HCT116 (cell line): ENCODE measurements around the gene SPRED2. TPM values are rescaled to one million over a fixed set of nuclear protein-coding genes. Genes with fewer than 3 reads are reported as not detected.
A peak's percentile ranks its signal among the peaks of the same experiment; 100 is the strongest.

Experiments
- ATAC-seq: fragments of 200-7000 bp; cut with Tn5 transposase; 2 replicates; pipeline ENCODE4 v1.9.1; 2020; ENCODE audit warnings: mild to moderate bottlenecking, moderate library complexity
- BruUV-seq: library from RNA; stranded (reverse); fragments of 400-500 nt; replicated peaks from 2 replicates; lab custom pipeline; 2021; lab: Mats Ljungman, UMichigan
- CTCF ChIA-PET: fragments of 300-600 bp; sonication (Branson Sonifier 250); formaldehyde crosslinking; loops from one replicate; lab custom pipeline; 2021; ENCODE audit warnings: antibody characterized with exemption; lab: Charles Lee
- POLR2A ChIA-PET: fragments of 300-600, 350-600 bp; sonication (Branson Sonifier 250); formaldehyde crosslinking; loops from one replicate; lab custom pipeline; 2021; ENCODE audit warnings: antibody characterized with exemption; lab: Charles Lee
- RAD21 ChIA-PET, 2 experiments: fragments of 300-600 bp; sonication (Branson Sonifier 250); formaldehyde crosslinking; loops; one replicate each; lab custom pipeline; 2023; ENCODE audit warnings: low total read pairs in 2 of 2; ENCODE audit not compliant: uncharacterized antibody in 2 of 2, unreplicated experiment in 2 of 2, low non-redundant PET in 1 of 2; lab: Charles Lee
- DNase-seq: peaks from one replicate; pipeline ENCODE4 v3.0.0-alpha.2; 2010; ENCODE audit warnings: low read depth, low spot score
- H2AFZ ChIP-seq: fragments of 200-600 bp; shearing (Covaris generic), sonication (generic); 2 replicates; pipeline ENCODE4 v1.6.1; 2017; ENCODE audit warnings: low read depth, mixed run types, mixed read lengths, antibody characterized with exemption, low read length; ENCODE audit not compliant: poor library complexity, severe bottlenecking
- H3K27ac ChIP-seq: 2 replicates; pipeline ENCODE4 v1.5.1; 2012; ENCODE audit warnings: low read depth, low read length
- H3K27me3 ChIP-seq: fragments of 200-600 bp; sonication (generic); 2 replicates; pipeline ENCODE4 v1.6.1; 2016; ENCODE audit warnings: mixed run types, low read length, mixed read lengths; ENCODE audit not compliant: insufficient read depth
- H3K36me3 ChIP-seq, 2 experiments: fragments of 200-500 bp in 1 of 2; fragments of 200-600 bp in 1 of 2; sonication (Bioruptor generic) in 1 of 2; sonication (generic) in 1 of 2; 2 replicates each; pipeline versions ENCODE4 v1.5.1 to v1.6.1; 2014 to 2016; ENCODE audit warnings: low read length in 2 of 2, inconsistent platforms in 1 of 2, mixed read lengths in 1 of 2, mixed run types in 1 of 2; ENCODE audit not compliant: insufficient read depth in 2 of 2, control insufficient read depth in 1 of 2
- H3K4me1 ChIP-seq, 2 experiments: fragments of 200-600 bp in 1 of 2; sonication (generic) in 1 of 2; 2 replicates each; pipeline versions ENCODE4 v1.5.1 to v1.6.1; 2012 to 2017; ENCODE audit warnings: low read length in 2 of 2, inconsistent platforms in 1 of 2, mild to moderate bottlenecking in 1 of 2, mixed read lengths in 1 of 2, mixed run types in 1 of 2, moderate library complexity in 1 of 2; ENCODE audit not compliant: insufficient read depth in 2 of 2, control insufficient read depth in 1 of 2
- H3K4me2 ChIP-seq: fragments of 200-600 bp; sonication (generic); 2 replicates; pipeline ENCODE4 v1.6.1; 2017; ENCODE audit warnings: mixed run types, low read length, mixed read lengths
- H3K4me3 ChIP-seq, 2 experiments: fragments of 200-600 bp in 1 of 2; sonication (generic) in 1 of 2; replicated peaks in 1 of 2; 2 replicates each; pipeline ENCODE4 v1.5.1; 2011 to 2016; ENCODE audit warnings: low read length in 2 of 2, control low read depth in 1 of 2, low read depth in 1 of 2, mild to moderate bottlenecking in 1 of 2, mixed read lengths in 1 of 2, mixed run types in 1 of 2
- H3K79me2 ChIP-seq: fragments of 200-600 bp; sonication (generic); 2 replicates; pipeline ENCODE4 v1.6.1; 2017; ENCODE audit warnings: mild to moderate bottlenecking, mixed run types, low read length, moderate library complexity, mixed read lengths; ENCODE audit not compliant: insufficient read depth
- H3K9ac ChIP-seq: fragments of 200-600 bp; sonication (generic); 2 replicates; pipeline ENCODE4 v1.6.1; 2016; ENCODE audit warnings: low read length, mixed read lengths
- H3K9me2 ChIP-seq: fragments of 200-600 bp; sonication (generic), shearing (Covaris generic); 2 replicates; pipeline ENCODE4 v1.6.1; 2017; ENCODE audit warnings: mixed run types, mild to moderate bottlenecking, moderate library complexity; ENCODE audit not compliant: insufficient read depth
- H3K9me3 ChIP-seq, 2 experiments: fragments of 200-500 bp in 1 of 2; fragments of 200-600 bp in 1 of 2; sonication (Bioruptor generic) in 1 of 2; sonication (generic) in 1 of 2; 2 replicates each; pipeline ENCODE4 v1.6.1; 2014 to 2017; ENCODE audit warnings: low read length in 2 of 2, mixed read lengths in 2 of 2, inconsistent platforms in 1 of 2, low read depth in 1 of 2, mild to moderate bottlenecking in 1 of 2, mixed run types in 1 of 2, moderate library complexity in 1 of 2; ENCODE audit not compliant: control insufficient read depth in 1 of 2, insufficient read depth in 1 of 2
- H4K20me1 ChIP-seq: fragments of 200-600 bp; sonication (generic), shearing (Covaris generic); 2 replicates; pipeline ENCODE4 v1.6.1; 2017; ENCODE audit warnings: mixed run types, mild to moderate bottlenecking, moderate library complexity; ENCODE audit not compliant: insufficient read depth
- ATF3 ChIP-seq: IDR thresholded peaks from 2 replicates; pipeline ENCODE4 v1.6.1; 2012
- EGR1 ChIP-seq: IDR thresholded peaks from 2 replicates; pipeline ENCODE4 v1.6.1; 2012; ENCODE audit warnings: low read depth
- EZH2 ChIP-seq: fragments of 200-600 bp; sonication (generic); IDR thresholded peaks from 2 replicates; pipeline ENCODE4 v1.6.1; 2017; ENCODE audit warnings: antibody characterized with exemption, mixed run types
- FOSL1 ChIP-seq: IDR thresholded peaks from 2 replicates; pipeline ENCODE4 v1.6.1; 2012; ENCODE audit warnings: low read depth
- POLR2AphosphoS5 ChIP-seq: IDR thresholded peaks from 2 replicates; pipeline ENCODE4 v1.6.1; 2011; ENCODE audit warnings: mild to moderate bottlenecking, low read depth, low read length, moderate library complexity
- RAD21 ChIP-seq: IDR thresholded peaks from 2 replicates; pipeline ENCODE4 v1.6.1; 2012; ENCODE audit warnings: low read depth, mild to moderate bottlenecking
- REST ChIP-seq: IDR thresholded peaks from 2 replicates; pipeline ENCODE4 v1.6.1; 2012; ENCODE audit warnings: low read depth
- SP1 ChIP-seq: IDR thresholded peaks from 2 replicates; pipeline ENCODE4 v1.6.1; 2012; ENCODE audit warnings: low read depth
- TCF7L2 ChIP-seq: IDR thresholded peaks from 2 replicates; pipeline ENCODE4 v1.7.0; 2011; ENCODE audit warnings: borderline replicate concordance, inconsistent platforms; ENCODE audit not compliant: insufficient read depth, insufficient read length; ENCODE audit errors: extremely low read depth
- ZNF274 ChIP-seq: fragments of 200-500 bp; sonication (Bioruptor generic); IDR thresholded peaks from 2 replicates; pipeline ENCODE4 v1.6.1; 2014; ENCODE audit warnings: mild to moderate bottlenecking, low read depth, low read length, inconsistent platforms
- intact Hi-C: fragments of 100-400 bp; cut with micrococcal nuclease; formaldehyde crosslinking; loops from 2 replicates; pipeline ENCODE4 v1.10.0; 2022
- total RNA-seq: library from RNA; stranded (reverse); gene quantifications from one replicate; pipeline ENCODE4 v1.2.1, GENCODE V29; 2021; ENCODE audit not compliant: unreplicated experiment

Gene SPRED2
- total RNA-seq, 1 experiment from 2014 or later, result 62.6 TPM

GRCh38 chr2:65361623-65362022 lies 70.8 kb downstream of the SPRED2 start (continued):
- TF ChIP-seq ATF3, result no peak
- TF ChIP-seq FOSL1, result no peak
- TF ChIP-seq POLR2AphosphoS5, result no peak
- TF ChIP-seq RAD21, result no peak
- no peak for TF ChIP-seq EZH2
- TF ChIP-seq TCF7L2, result no peak
- no peak for TF ChIP-seq SP1
- TF ChIP-seq ZNF274, result no peak
- no peak for TF ChIP-seq REST

GRCh38 chr2:65360441-65360840 lies 72.0 kb downstream of the SPRED2 start:
- POLR2A ChIA-PET, result interaction anchor here (0.7 kb wide), 1 partner anchor 285 kb away, joined by 5 read pairs; no protein-coding TSS in a partner anchor
- Histone ChIP-seq H3K9ac (no peak overlapping the region), H3K9me3 (no peaks in the 10 kb centered on the region), H3K4me3 (no peak overlapping the region), H3K79me2 (peaks cover 92% of the 10 kb centered on the region), H3K36me3 (no peaks in the 10 kb centered on the region), H2AFZ (no peak overlapping the region), H4K20me1 (peaks cover 25% of the 10 kb centered on the region; the same call in 1 of the 2 replicates), H3K4me2 (peak overlapping the region; percentile 62; the same call in 1 of the 2 replicates), H3K27me3 (no peaks in the 10 kb centered on the region), H3K4me1 (peaks cover 47 to 68% of the 10 kb centered on the region in 2 experiments), H3K9me2 (no peaks in the 10 kb centered on the region), H3K27ac (no peak overlapping the region)
- RAD21 ChIA-PET, result no interaction called here
- BruUV-seq, result no TSS peak
- TF ChIP-seq EGR1, result no peak
- intact Hi-C loops, result no loop called here
- no peak for ATAC-seq
- CTCF ChIA-PET, result interaction anchor here (0.7 kb wide), 1 partner anchor 83 kb away, joined by 3 read pairs; no protein-coding TSS in a partner anchor
- DNase-seq, result no peak
